Fibroblast of lung (primary cell): ENCODE data around the gene PILRA. TPM values are rescaled to one million over a fixed set of nuclear protein-coding genes. Genes with fewer than 3 reads are reported as not detected.

Experiments
- DNase-seq, 2 donors: peaks; one replicate each; pipeline versions ENCODE4 v3.0.0 to v3.0.0-alpha.2; 2010; ENCODE audit warnings: low read depth in 2 of 2
- H2AFZ ChIP-seq: 2 replicates; pipeline ENCODE4 v1.5.1; 2012; ENCODE audit warnings: low read length, control low read depth, inconsistent platforms
- H3K27ac ChIP-seq: 2 replicates; pipeline ENCODE4 v1.5.1; 2011; ENCODE audit warnings: low read length, control low read depth; ENCODE audit not compliant: insufficient read depth
- H3K27me3 ChIP-seq: 2 replicates; pipeline ENCODE4 v1.5.1; 2011; ENCODE audit warnings: mild to moderate bottlenecking, low read length; ENCODE audit not compliant: control insufficient read depth, insufficient read depth
- H3K36me3 ChIP-seq: 2 replicates; pipeline ENCODE4 v1.5.1; 2011; ENCODE audit warnings: low read length; ENCODE audit not compliant: control insufficient read depth, insufficient read depth
- H3K4me1 ChIP-seq: 2 replicates; pipeline ENCODE4 v1.5.1; 2011; ENCODE audit warnings: low read length; ENCODE audit not compliant: control insufficient read depth, insufficient read depth; ENCODE audit errors: extremely low read depth
- H3K4me2 ChIP-seq: 2 replicates; pipeline ENCODE4 v1.5.1; 2011; ENCODE audit warnings: low read length, control low read depth; ENCODE audit not compliant: insufficient read depth; ENCODE audit errors: extremely low read depth
- H3K4me3 ChIP-seq, 4 experiments: fragments of 200-600 bp in 1 of 4; sonication (generic) in 1 of 4; replicated peaks in 1 of 4; 2 replicates each; pipeline ENCODE4 v1.5.1; 2011 to 2016; ENCODE audit warnings: low read length in 4 of 4, low read depth in 3 of 4, mild to moderate bottlenecking in 3 of 4, control low read depth in 2 of 4, inconsistent platforms in 1 of 4, mixed read lengths in 1 of 4; ENCODE audit not compliant: insufficient read depth in 1 of 4; ENCODE audit errors: control extremely low read depth in 1 of 4
- H3K79me2 ChIP-seq: 2 replicates; pipeline ENCODE4 v1.5.1; 2012; ENCODE audit warnings: mild to moderate bottlenecking, low read length, inconsistent platforms; ENCODE audit not compliant: control insufficient read depth, insufficient read depth
- H3K9ac ChIP-seq: 2 replicates; pipeline ENCODE4 v1.5.1; 2011; ENCODE audit warnings: mild to moderate bottlenecking, low read length, control low read depth; ENCODE audit not compliant: insufficient read depth
- H3K9me3 ChIP-seq: 2 replicates; pipeline ENCODE4 v1.5.1; 2012; ENCODE audit warnings: low read depth, low read length; ENCODE audit not compliant: control insufficient read depth, insufficient read depth
- H4K20me1 ChIP-seq: 2 replicates; pipeline ENCODE4 v1.5.1; 2011; ENCODE audit warnings: low read length; ENCODE audit not compliant: control insufficient read depth, insufficient read depth; ENCODE audit errors: extremely low read depth
- EZH2 ChIP-seq: IDR thresholded peaks from 2 replicates; pipeline ENCODE4 v1.5.1; 2012; ENCODE audit warnings: low read length, control low read depth, mild to moderate bottlenecking; ENCODE audit errors: missing control alignments
- polyA plus RNA-seq, 2 donors: library from polyadenylated mRNA; depleted of rRNA in 1 of 2; stranded (reverse) in 1 of 2; unstranded in 1 of 2; fragments of >200 nt; gene quantifications; 2 replicates each; pipeline ENCODE4 v1.2.1, GENCODE V29; 2011 to 2012; ENCODE audit warnings: missing spikeins in 1 of 2
- total RNA-seq: library from RNA; depleted of rRNA; stranded (reverse); fragments of >200 nt; gene quantifications from 2 replicates; pipeline ENCODE4 v1.2.1, GENCODE V29; 2014
- TF ChIP-seq, protein P1 (sequence below), 2 donors: IDR thresholded peaks in 1 of 2; conservative IDR thresholded peaks in 1 of 2; 1 replicate in 1 of 2; 2 replicates in 1 of 2; pipeline ENCODE4 v1.5.1; 2011 to 2012; ENCODE audit warnings: low read length in 2 of 2, control low read depth in 1 of 2, inconsistent platforms in 1 of 2, low read depth in 1 of 2, mild to moderate bottlenecking in 1 of 2

Gene PILRA
- total and polyA plus RNA-seq, 2 donors (not counting 1 experiment from before 2014, with no cell fraction given) = 0.15 to 0.33 TPM

DNA sequence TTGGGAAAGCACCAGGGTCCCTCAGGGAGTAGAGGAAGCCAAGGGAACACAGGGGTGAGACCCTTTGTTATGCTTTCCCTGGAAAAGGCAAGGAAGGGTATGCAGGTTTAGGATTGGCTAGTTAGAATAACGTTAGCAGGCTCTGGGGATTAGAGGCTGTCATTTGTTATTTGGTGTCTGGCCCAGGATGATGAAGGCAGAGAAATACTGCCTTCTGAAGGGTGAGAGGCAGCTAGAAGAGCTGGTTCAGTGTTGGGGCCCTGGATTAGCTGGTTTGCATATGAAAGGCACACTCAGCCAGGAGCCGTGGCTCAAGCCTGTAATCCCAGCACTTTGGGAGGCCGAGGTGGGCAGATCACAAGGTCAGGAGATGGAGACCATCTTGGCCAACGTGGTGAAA, 3.0 kb upstream of the PILRA start:
- TF ChIP-seq, protein P1, sequence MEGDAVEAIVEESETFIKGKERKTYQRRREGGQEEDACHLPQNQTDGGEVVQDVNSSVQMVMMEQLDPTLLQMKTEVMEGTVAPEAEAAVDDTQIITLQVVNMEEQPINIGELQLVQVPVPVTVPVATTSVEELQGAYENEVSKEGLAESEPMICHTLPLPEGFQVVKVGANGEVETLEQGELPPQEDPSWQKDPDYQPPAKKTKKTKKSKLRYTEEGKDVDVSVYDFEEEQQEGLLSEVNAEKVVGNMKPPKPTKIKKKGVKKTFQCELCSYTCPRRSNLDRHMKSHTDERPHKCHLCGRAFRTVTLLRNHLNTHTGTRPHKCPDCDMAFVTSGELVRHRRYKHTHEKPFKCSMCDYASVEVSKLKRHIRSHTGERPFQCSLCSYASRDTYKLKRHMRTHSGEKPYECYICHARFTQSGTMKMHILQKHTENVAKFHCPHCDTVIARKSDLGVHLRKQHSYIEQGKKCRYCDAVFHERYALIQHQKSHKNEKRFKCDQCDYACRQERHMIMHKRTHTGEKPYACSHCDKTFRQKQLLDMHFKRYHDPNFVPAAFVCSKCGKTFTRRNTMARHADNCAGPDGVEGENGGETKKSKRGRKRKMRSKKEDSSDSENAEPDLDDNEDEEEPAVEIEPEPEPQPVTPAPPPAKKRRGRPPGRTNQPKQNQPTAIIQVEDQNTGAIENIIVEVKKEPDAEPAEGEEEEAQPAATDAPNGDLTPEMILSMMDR (conservative IDR thresholded peaks at IDR 0.05 in 1 of 2, IDR thresholded peaks at IDR 0.05 in 1 of 2; ENCODE audit: low read depth in 1 of 2, low read length in 2 of 2) = no peak
- TF ChIP-seq EZH2 = no peak
- no peaks in the 10 kb centered on the region for H3K79me2 ChIP-seq
- H2AFZ ChIP-seq = no peak overlapping the region
- no peak overlapping the region for H3K9ac ChIP-seq
- no peak for DNase-seq
- H3K27ac ChIP-seq = no peak overlapping the region
- H4K20me1 ChIP-seq = no peaks in the 10 kb centered on the region
- no peaks in the 10 kb centered on the region for H3K27me3 ChIP-seq
- peaks cover 2% of the 10 kb centered on the region for H3K36me3 ChIP-seq
- H3K4me2 ChIP-seq = no peak overlapping the region
- no peaks in the 10 kb centered on the region for H3K4me1 ChIP-seq
- no peaks in the 10 kb centered on the region for H3K9me3 ChIP-seq
- H3K4me3 ChIP-seq = no peak overlapping the region

DNA sequence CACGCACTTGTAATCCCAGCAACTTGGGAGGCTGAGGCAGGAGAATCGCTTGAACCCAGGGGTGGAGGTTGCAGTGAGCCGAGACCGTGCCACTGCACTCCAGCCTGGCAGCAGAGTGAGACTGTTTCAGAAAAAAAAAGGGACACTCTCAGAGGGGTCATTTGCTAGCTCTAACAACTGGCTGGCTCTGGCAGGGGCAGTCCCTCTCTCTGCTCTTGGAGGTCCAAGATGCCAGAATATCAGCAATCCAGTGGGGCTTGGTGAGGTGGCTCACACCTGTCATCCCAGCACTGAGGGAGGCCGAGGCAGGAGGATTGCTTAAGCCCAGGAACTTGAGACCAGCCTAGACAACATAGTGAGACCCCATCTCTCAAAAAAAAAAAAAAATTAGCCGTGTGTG, 2.5 kb upstream of the PILRA start:
- DNase-seq = no peak
- Histone ChIP-seq H3K36me3 (peaks cover 2% of the 10 kb centered on the region), H3K4me1 (no peaks in the 10 kb centered on the region), H3K79me2 (no peaks in the 10 kb centered on the region), H2AFZ (no peak overlapping the region), H3K27ac (no peak overlapping the region), H4K20me1 (no peaks in the 10 kb centered on the region), H3K4me3 (no peak overlapping the region), H3K9ac (no peak overlapping the region), H3K27me3 (no peaks in the 10 kb centered on the region), H3K9me3 (no peaks in the 10 kb centered on the region), H3K4me2 (no peak overlapping the region)
- TF ChIP-seq EZH2 = no peak
- TF ChIP-seq, protein P1 (conservative IDR thresholded peaks at IDR 0.05 in 1 of 2, IDR thresholded peaks at IDR 0.05 in 1 of 2; ENCODE audit: low read depth in 1 of 2, low read length in 2 of 2) = no peak

DNA sequence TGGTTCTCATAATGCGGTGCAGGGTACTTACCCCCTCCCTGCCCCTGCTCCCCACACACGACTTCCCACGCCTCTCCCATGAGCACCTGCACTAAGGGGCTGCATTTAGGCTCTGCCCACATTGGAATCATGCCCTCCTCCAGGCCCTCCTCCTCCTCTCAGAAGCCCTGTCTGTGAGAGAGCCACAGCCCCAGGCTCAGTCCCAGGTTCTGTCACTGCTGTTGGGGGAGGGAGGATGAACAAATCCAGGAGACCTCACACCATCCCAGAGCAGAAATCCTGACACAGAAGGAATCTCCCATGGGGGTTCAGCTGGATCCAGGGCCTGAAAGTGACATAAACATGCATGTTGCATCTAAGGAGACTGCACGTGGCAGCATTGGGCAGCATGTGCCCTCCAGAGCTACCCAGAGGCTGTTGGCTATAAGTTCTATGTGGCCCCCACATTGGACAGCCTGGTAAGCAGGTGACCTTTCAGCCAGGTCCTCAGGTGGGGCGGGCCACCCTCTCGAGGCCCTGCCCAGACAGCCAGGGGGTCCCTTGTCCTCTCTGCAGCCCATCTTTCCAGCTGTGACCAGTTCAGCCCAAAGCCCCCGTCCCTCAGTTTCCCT, 1.6 kb upstream of the PILRA start:
- Histone ChIP-seq H3K9me3 (no peaks in the 10 kb centered on the region), H2AFZ (no peak overlapping the region), H3K4me2 (no peak overlapping the region), H3K27me3 (no peaks in the 10 kb centered on the region), H3K36me3 (peaks cover 2% of the 10 kb centered on the region), H4K20me1 (no peaks in the 10 kb centered on the region), H3K79me2 (no peaks in the 10 kb centered on the region), H3K4me3 (no peak overlapping the region), H3K27ac (no peak overlapping the region), H3K9ac (no peak overlapping the region), H3K4me1 (no peaks in the 10 kb centered on the region)
- DNase-seq = no peak
- TF ChIP-seq EZH2 = no peak
- TF ChIP-seq, protein P1 (conservative IDR thresholded peaks at IDR 0.05 in 1 of 2, IDR thresholded peaks at IDR 0.05 in 1 of 2; ENCODE audit: low read depth in 1 of 2, low read length in 2 of 2) = no peak
